ENCODE data around the gene CA14. TPM values are rescaled to one million over a fixed set of nuclear protein-coding genes. Genes with fewer than 3 reads are reported as not detected.

Gene CA14
- total and polyA plus RNA-seq, 2 of the 4 experiments (the other 2 are of a cell fraction) = not detected

DNA sequence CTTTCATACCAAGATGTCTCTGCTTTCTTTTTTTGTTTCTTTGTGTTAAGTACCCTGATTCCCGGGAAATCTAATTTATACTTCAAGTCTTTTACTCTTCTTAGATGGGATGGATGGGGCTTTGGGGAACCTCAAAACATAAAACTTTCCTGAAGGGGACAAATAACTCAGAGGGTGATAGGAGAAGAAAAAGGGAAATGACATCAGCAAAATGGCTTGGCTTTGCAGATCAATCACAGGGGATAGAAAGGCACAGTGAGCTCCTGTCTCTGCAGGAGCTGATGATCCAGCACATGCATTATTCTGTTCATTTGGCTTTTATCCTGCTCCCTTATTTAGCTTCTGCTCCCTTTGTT lies 1.4 kb upstream of the CA14 start:
- no CpG with 5 or more reads among the region's 1 CpG for WGBS, 2 experiments (ENCODE audit: extremely low coverage in 2 of 2, insufficient read length in 1 of 2)
- dilution Hi-C loops (cut with HindIII; ENCODE audit: low sequenced_read_pairs, unreplicated experiment) = no loop called here
- no peak overlapping the region for H3K27ac ChIP-seq (ENCODE audit: insufficient read depth, low read length)

More for the DNA sequence above, 1.4 kb upstream of the CA14 start:
- Histone ChIP-seq H2AFZ (replicated peaks; ENCODE audit: low read length, poor library complexity) (peak overlapping the region; percentile 83), H4K20me1 (ENCODE audit: insufficient read depth, low read length) (no peaks in the 10 kb centered on the region), H3K18ac (ENCODE audit: low read depth, low read length) (no peak overlapping the region), H3K79me1 (ENCODE audit: low read depth in 1 of 2, low read length in 2 of 2) (no peaks in the 10 kb centered on the region), H4K8ac (ENCODE audit: low read depth in 2 of 2, low read length in 2 of 2) (peak overlapping the region in 1 of 2 experiments; percentile 84; a peak in 2 of 4 replicates), H4K5ac (ENCODE audit: low read depth, low read length) (no peak overlapping the region), H3K4me3 (ENCODE audit: insufficient read depth, low read depth, low read length) (no peak overlapping the region), H3K14ac (replicated peaks; ENCODE audit: low read depth, low read length) (peak overlapping the region; percentile 72; the same call in 1 of the 2 replicates), H2BK5ac (ENCODE audit: low read depth, low read length, poor library complexity, severe bottlenecking) (no peak overlapping the region), H3K23ac (ENCODE audit: low read depth, low read length) (peak overlapping the region; percentile 60), H3K56ac (ENCODE audit: extremely low read depth, insufficient read depth, low read length) (no peak overlapping the region), H2AK9ac (replicated peaks; ENCODE audit: low read depth, low read length, poor library complexity) (peak overlapping the region; percentile 17), H3K9me1 (ENCODE audit: insufficient read depth, low read length) (peaks cover 3% of the 10 kb centered on the region; the same call in 1 of the 2 replicates), H3K36me3 (ENCODE audit: control insufficient read depth, insufficient read depth, low read length) (no peaks in the 10 kb centered on the region), H2BK120ac (ENCODE audit: low read depth, low read length) (peak overlapping the region; percentile 57; the same call in 1 of the 2 replicates), H4K91ac (ENCODE audit: insufficient read depth, low read depth, low read length) (no peak overlapping the region), H2BK15ac (ENCODE audit: low read depth, low read length) (no peak overlapping the region; the same call in 2 of the 3 replicates), H2BK20ac (ENCODE audit: low read depth, low read length) (peak overlapping the region; percentile 41; the same call in 1 of the 2 replicates), H2AK5ac (ENCODE audit: low read depth, low read length) (no peak overlapping the region; the same call in 1 of the 2 replicates), H3K4me2 (ENCODE audit: low read depth, low read length) (peak overlapping the region; percentile 64), H3K4ac (ENCODE audit: low read depth, low read length) (peak overlapping the region; percentile 79), H3K27me3 (ENCODE audit: control insufficient read depth, insufficient read depth, low read length) (no peaks in the 10 kb centered on the region), H3K4me1 (ENCODE audit: control insufficient read depth, insufficient read depth, low read length) (peaks cover 24% of the 10 kb centered on the region), H3K9ac (ENCODE audit: low read depth, low read length) (peak overlapping the region; percentile 31; the same call in 1 of the 2 replicates), H3K9me3 (ENCODE audit: control insufficient read depth, insufficient read depth, low read length) (no peaks in the 10 kb centered on the region)
- ChIA-PET POLR2A (ENCODE audit: unreplicated experiment) (interaction anchor here (1.0 to 1.2 kb wide), 2 partner anchors 16 to 260 kb away, joined by 5 to 6 read pairs; partner anchors contain the start of genes C1orf54 and FALEC), CTCF (interaction anchor here (0.5 to 2.2 kb wide), 11 partner anchors 11 to 315 kb away, joined by 3 to 31 read pairs (median 4); partner anchors contain the start of genes C1orf54, CIART and RPRD2)
- DNase-seq (no peak), ATAC-seq (ENCODE audit: low read depth) (no peak; the same call in 1 of the 2 replicates)
- in situ Hi-C loops (cut with MboI; ENCODE audit: low sequenced_read_pairs) (no loop called here), intact Hi-C loops (cut with micrococcal nuclease) (loop anchor here (1.0 to 5.0 kb wide), 2 partner anchors 25 to 306 kb away; no protein-coding TSS in a partner anchor)
- TF ChIP-seq MAZ (IDR thresholded peaks at IDR 0.05; ENCODE audit: borderline replicate concordance, low read depth, low read length) (no peak), FOS (IDR thresholded peaks at IDR 0.05; ENCODE audit: low read depth, low read length) (no peak), RCOR1 (IDR thresholded peaks at IDR 0.05; ENCODE audit: insufficient replicate concordance, low read length) (no peak), SMC3 (IDR thresholded peaks at IDR 0.05; ENCODE audit: low read depth, low read length) (no peak), MAFK (IDR thresholded peaks at IDR 0.05; ENCODE audit: low read depth, low read length) (no peak), NFE2L2 (IDR thresholded peaks at IDR 0.05; ENCODE audit: low read depth, low read length) (no peak), CHD1 (IDR thresholded peaks at IDR 0.05; ENCODE audit: low read depth, low read length) (no peak), RAD21 (IDR thresholded peaks at IDR 0.05; ENCODE audit: low read length) (no peak), BHLHE40 (IDR thresholded peaks at IDR 0.05; ENCODE audit: low read depth, low read length) (no peak), RFX5 (IDR thresholded peaks at IDR 0.05; ENCODE audit: low read depth, low read length) (no peak)
- TF ChIP-seq, protein P1, sequence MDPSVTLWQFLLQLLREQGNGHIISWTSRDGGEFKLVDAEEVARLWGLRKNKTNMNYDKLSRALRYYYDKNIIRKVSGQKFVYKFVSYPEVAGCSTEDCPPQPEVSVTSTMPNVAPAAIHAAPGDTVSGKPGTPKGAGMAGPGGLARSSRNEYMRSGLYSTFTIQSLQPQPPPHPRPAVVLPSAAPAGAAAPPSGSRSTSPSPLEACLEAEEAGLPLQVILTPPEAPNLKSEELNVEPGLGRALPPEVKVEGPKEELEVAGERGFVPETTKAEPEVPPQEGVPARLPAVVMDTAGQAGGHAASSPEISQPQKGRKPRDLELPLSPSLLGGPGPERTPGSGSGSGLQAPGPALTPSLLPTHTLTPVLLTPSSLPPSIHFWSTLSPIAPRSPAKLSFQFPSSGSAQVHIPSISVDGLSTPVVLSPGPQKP (IDR thresholded peaks at IDR 0.05; ENCODE audit: borderline replicate concordance, low read depth, low read length) = no peak
- TF ChIP-seq, protein P2, sequence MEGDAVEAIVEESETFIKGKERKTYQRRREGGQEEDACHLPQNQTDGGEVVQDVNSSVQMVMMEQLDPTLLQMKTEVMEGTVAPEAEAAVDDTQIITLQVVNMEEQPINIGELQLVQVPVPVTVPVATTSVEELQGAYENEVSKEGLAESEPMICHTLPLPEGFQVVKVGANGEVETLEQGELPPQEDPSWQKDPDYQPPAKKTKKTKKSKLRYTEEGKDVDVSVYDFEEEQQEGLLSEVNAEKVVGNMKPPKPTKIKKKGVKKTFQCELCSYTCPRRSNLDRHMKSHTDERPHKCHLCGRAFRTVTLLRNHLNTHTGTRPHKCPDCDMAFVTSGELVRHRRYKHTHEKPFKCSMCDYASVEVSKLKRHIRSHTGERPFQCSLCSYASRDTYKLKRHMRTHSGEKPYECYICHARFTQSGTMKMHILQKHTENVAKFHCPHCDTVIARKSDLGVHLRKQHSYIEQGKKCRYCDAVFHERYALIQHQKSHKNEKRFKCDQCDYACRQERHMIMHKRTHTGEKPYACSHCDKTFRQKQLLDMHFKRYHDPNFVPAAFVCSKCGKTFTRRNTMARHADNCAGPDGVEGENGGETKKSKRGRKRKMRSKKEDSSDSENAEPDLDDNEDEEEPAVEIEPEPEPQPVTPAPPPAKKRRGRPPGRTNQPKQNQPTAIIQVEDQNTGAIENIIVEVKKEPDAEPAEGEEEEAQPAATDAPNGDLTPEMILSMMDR (conservative IDR thresholded peaks at IDR 0.05; ENCODE audit: low read depth, low read length) = no peak
- BruUV-seq (replicated peaks) = no TSS peak
